H9 (cell line): ENCODE data around the gene KLK6. TPM values are rescaled to one million over a fixed set of nuclear protein-coding genes. Genes with fewer than 3 reads are reported as not detected.
A peak's percentile ranks its signal among the peaks of the same experiment; 100 is the strongest.

Experiments
- DNase-seq: peaks from one replicate; pipeline ENCODE4 v3.0.0-alpha.2; 2017
- H2AFZ ChIP-seq: one replicate; pipeline ENCODE4 v1.6.1; 2013; ENCODE audit warnings: mild to moderate bottlenecking, low read length, control low read depth, moderate library complexity
- H2AK5ac ChIP-seq: 2 replicates; pipeline ENCODE4 v1.6.1; 2013; ENCODE audit warnings: low read length, control low read depth, mixed read lengths; ENCODE audit not compliant: insufficient read length
- H2BK120ac ChIP-seq: one replicate; pipeline ENCODE4 v1.6.1; 2013; ENCODE audit warnings: low read depth, mild to moderate bottlenecking, low read length, control low read depth, inconsistent platforms; ENCODE audit not compliant: poor library complexity, severe bottlenecking
- H2BK12ac ChIP-seq: 2 replicates; pipeline ENCODE4 v1.6.1; 2013; ENCODE audit warnings: low read length, control low read depth, mixed read lengths, low read depth; ENCODE audit not compliant: insufficient read length
- H2BK15ac ChIP-seq: 2 replicates; pipeline ENCODE4 v1.6.1; 2013; ENCODE audit warnings: low read depth, low read length, control low read depth
- H2BK20ac ChIP-seq: one replicate; pipeline ENCODE4 v1.6.1; 2013; ENCODE audit warnings: low read depth, mild to moderate bottlenecking, low read length, control low read depth, inconsistent platforms; ENCODE audit not compliant: poor library complexity, severe bottlenecking
- H2BK5ac ChIP-seq: 2 replicates; pipeline ENCODE4 v1.6.1; 2013; ENCODE audit warnings: low read length, control low read depth, mixed read lengths; ENCODE audit not compliant: insufficient read length
- H3K14ac ChIP-seq: 2 replicates; pipeline ENCODE4 v1.6.1; 2013; ENCODE audit warnings: low read length, control low read depth; ENCODE audit not compliant: insufficient read depth
- H3K18ac ChIP-seq: 2 replicates; pipeline ENCODE4 v1.6.1; 2013; ENCODE audit warnings: low read depth, mild to moderate bottlenecking, mixed read lengths, low read length, control low read depth; ENCODE audit not compliant: insufficient read length
- H3K23ac ChIP-seq: 2 replicates; pipeline ENCODE4 v1.6.1; 2013; ENCODE audit warnings: low read length, control low read depth, mixed read lengths, low read depth; ENCODE audit not compliant: insufficient read length
- H3K23me2 ChIP-seq: 2 replicates; pipeline ENCODE4 v1.6.1; 2013; ENCODE audit warnings: low read depth, mild to moderate bottlenecking, mixed read lengths, low read length, control low read depth; ENCODE audit not compliant: insufficient read length, poor library complexity, severe bottlenecking
- H3K27ac ChIP-seq: 2 replicates; pipeline ENCODE4 v1.5.1; 2013; ENCODE audit warnings: low read length, control low read depth, mixed read lengths, low read depth; ENCODE audit not compliant: insufficient read length
- H3K27me3 ChIP-seq: 2 replicates; pipeline ENCODE4 v1.6.1; 2013; ENCODE audit warnings: low read length, control low read depth, inconsistent platforms; ENCODE audit not compliant: insufficient read depth
- H3K4ac ChIP-seq: 2 replicates; pipeline ENCODE4 v1.6.1; 2013; ENCODE audit warnings: low read depth, mild to moderate bottlenecking, control low read depth, inconsistent platforms, low read length, moderate library complexity
- H3K4me1 ChIP-seq: 2 replicates; pipeline ENCODE4 v1.6.1; 2013; ENCODE audit warnings: low read length, control low read depth, inconsistent platforms; ENCODE audit not compliant: insufficient read depth
- H3K4me2 ChIP-seq: 2 replicates; pipeline ENCODE4 v1.6.1; 2013; ENCODE audit warnings: low read length, control low read depth, mixed read lengths; ENCODE audit not compliant: insufficient read length, insufficient read depth
- H3K56ac ChIP-seq: 2 replicates; pipeline ENCODE4 v1.6.1; 2013; ENCODE audit warnings: low read depth, mild to moderate bottlenecking, mixed read lengths, low read length, control low read depth; ENCODE audit not compliant: insufficient read length
- H3K79me1 ChIP-seq: 2 replicates; pipeline ENCODE4 v1.6.1; 2013; ENCODE audit warnings: low read depth, mild to moderate bottlenecking, moderate library complexity, low read length, control low read depth, inconsistent platforms; ENCODE audit not compliant: insufficient read depth, poor library complexity, severe bottlenecking
- H3K79me2 ChIP-seq: 2 replicates; pipeline ENCODE4 v1.6.1; 2013; ENCODE audit warnings: low read length, control low read depth, inconsistent platforms; ENCODE audit not compliant: insufficient read depth
- H3K9ac ChIP-seq: 2 replicates; pipeline ENCODE4 v1.6.1; 2013; ENCODE audit warnings: low read length, control low read depth, mixed read lengths; ENCODE audit not compliant: insufficient read length; ENCODE audit errors: extremely low read depth
- H3K9me3 ChIP-seq: one replicate; pipeline ENCODE4 v1.6.1; 2013; ENCODE audit warnings: low read depth, low read length, inconsistent platforms; ENCODE audit not compliant: control insufficient read depth
- H3T11ph ChIP-seq: one replicate; pipeline ENCODE4 v1.6.1; 2013; ENCODE audit warnings: mild to moderate bottlenecking, low read length, control low read depth, inconsistent platforms
- H4K20me1 ChIP-seq: one replicate; pipeline ENCODE4 v1.6.1; 2013; ENCODE audit not compliant: control insufficient read depth, insufficient read length, insufficient read depth
- H4K5ac ChIP-seq: 2 replicates; pipeline ENCODE4 v1.6.1; 2013; ENCODE audit warnings: low read depth, mild to moderate bottlenecking, mixed read lengths, low read length, control low read depth; ENCODE audit not compliant: insufficient read length
- H4K8ac ChIP-seq: replicated peaks from 2 replicates; pipeline ENCODE4 v1.6.1; 2013; ENCODE audit warnings: low read length, control low read depth, mixed read lengths, low read depth; ENCODE audit not compliant: insufficient read length
- H4K91ac ChIP-seq: 2 replicates; pipeline ENCODE4 v1.6.1; 2013; ENCODE audit warnings: low read depth, mild to moderate bottlenecking, moderate library complexity, mixed read lengths, low read length, control low read depth; ENCODE audit not compliant: insufficient read length
- H3K27ac Mint-ChIP-seq, 3 experiments: 2 replicates in 2 of 3; 3 replicates in 1 of 3; pipeline ENCODE4 v1.8.0; 2020 to 2021; ENCODE audit warnings: mixed read lengths in 3 of 3, mild to moderate bottlenecking in 1 of 3, moderate library complexity in 1 of 3
- H3K27me3 Mint-ChIP-seq: 2 replicates; pipeline ENCODE4 v1.8.0; 2021; ENCODE audit warnings: low read depth, mild to moderate bottlenecking, moderate library complexity, mixed read lengths
- H3K36me3 Mint-ChIP-seq, 3 experiments: 2 replicates in 2 of 3; 3 replicates in 1 of 3; pipeline ENCODE4 v1.8.0; 2020 to 2021; ENCODE audit warnings: low read depth in 3 of 3, mixed read lengths in 3 of 3; ENCODE audit not compliant: insufficient read depth in 1 of 3
- H3K4me1 Mint-ChIP-seq, 2 experiments: 2 replicates each; pipeline ENCODE4 v1.8.0; 2020; ENCODE audit warnings: mixed read lengths in 2 of 2
- H3K4me3 Mint-ChIP-seq, 2 experiments: 2 replicates in 1 of 2; 3 replicates in 1 of 2; pipeline ENCODE4 v1.8.0; 2020 to 2021; ENCODE audit warnings: mild to moderate bottlenecking in 2 of 2, mixed read lengths in 2 of 2, moderate library complexity in 1 of 2
- H3K9me3 Mint-ChIP-seq, 2 experiments: 2 replicates in 1 of 2; 3 replicates in 1 of 2; pipeline ENCODE4 v1.8.0; 2020; ENCODE audit warnings: mild to moderate bottlenecking in 2 of 2, mixed read lengths in 2 of 2, moderate library complexity in 1 of 2
- CTCF ChIP-seq: fragments of 200-600 bp; sonication (generic); conservative IDR thresholded peaks from 3 replicates; pipeline ENCODE4 v1.8.0; 2021; ENCODE audit warnings: antibody characterized with exemption, mild to moderate bottlenecking
- WGBS: extraction: QIAGEN DNeasy Blood & Tissue Kit; methylation state at CpG from one replicate; pipeline ENCODE4 v1.1.7; 2013; ENCODE audit warnings: missing lambda C conversion rate, low lambda C conversion rate, mixed read lengths; ENCODE audit not compliant: insufficient read length; ENCODE audit errors: extremely low coverage; 5-methylcytosine and 5-hydroxymethylcytosine counted together
- total RNA-seq: library from RNA; stranded (reverse); gene quantifications from 2 replicates; pipeline ENCODE4 v1.2.1, GENCODE V29; 2021

Gene KLK6
- total RNA-seq, 1 experiment from 2014 or later = 2.6 TPM

GRCh38 chr19:50981587-50982146 is 12.3 kb upstream of the KLK6 start:
- H3T11ph ChIP-seq = no peak overlapping the region
- no peak overlapping the region for H3K14ac ChIP-seq
- H3K4ac ChIP-seq = no peak overlapping the region
- H4K8ac ChIP-seq = no peak overlapping the region
- H3K27me3 ChIP-seq = no peaks in the 10 kb centered on the region
- H3K4me2 ChIP-seq = no peak overlapping the region
- DNase-seq = no peak
- H3K79me2 ChIP-seq = no peaks in the 10 kb centered on the region
- no peak overlapping the region for H3K9ac ChIP-seq
- H3K23me2 ChIP-seq = no peaks in the 10 kb centered on the region
- no peak overlapping the region for H3K27ac ChIP-seq
- no peak overlapping the region for H3K18ac ChIP-seq
- no peak overlapping the region for H2BK120ac ChIP-seq
- peaks cover 31 to 42% of the 10 kb centered on the region in 2 experiments for H3K4me1 Mint-ChIP-seq
- H4K20me1 ChIP-seq = no peaks in the 10 kb centered on the region
- no peak overlapping the region for H3K56ac ChIP-seq
- H3K4me3 Mint-ChIP-seq = no peak overlapping the region
- no peak overlapping the region for H4K91ac ChIP-seq
- H3K23ac ChIP-seq = no peak overlapping the region
- H3K36me3 Mint-ChIP-seq = no peaks in the 10 kb centered on the region
- no CpG with 5 or more reads among the region's 11 CpGs for WGBS
- TF ChIP-seq CTCF = no peak
- no peak overlapping the region for H2BK15ac ChIP-seq
- H4K5ac ChIP-seq = no peak overlapping the region
- H3K9me3 ChIP-seq = no peaks in the 10 kb centered on the region
- no peak overlapping the region for H2AFZ ChIP-seq
- peaks cover 6% of the 10 kb centered on the region; the same call in 1 of the 2 replicates for H3K4me1 ChIP-seq
- H3K9me3 Mint-ChIP-seq = no peaks in the 10 kb centered on the region
- H2BK12ac ChIP-seq = no peak overlapping the region
- H3K27ac Mint-ChIP-seq = peak overlapping the region in 1 of 3 experiments; percentile 37; a peak in 1 of 7 replicates
- H2BK20ac ChIP-seq = no peak overlapping the region
- no peak overlapping the region for H2BK5ac ChIP-seq
- H2AK5ac ChIP-seq = no peak overlapping the region
- H3K27me3 Mint-ChIP-seq = peaks cover 25% of the 10 kb centered on the region
- no peaks in the 10 kb centered on the region for H3K79me1 ChIP-seq
